Measurements from ENCODE around the gene DKK3. TPM values are rescaled to one million over a fixed set of nuclear protein-coding genes. Genes with fewer than 3 reads are reported as not detected.

DKK3 gene
- polyA plus RNA-seq, 1 donor from 2014 or later = 43.6 TPM

- no peaks in the 10 kb centered on the region for H3K79me2 ChIP-seq (replicated peaks; ENCODE audit: insufficient read depth, low read length)
- H3F3A ChIP-seq (ENCODE audit: insufficient read depth, low read length, poor library complexity, severe bottlenecking) = no peaks in the 10 kb centered on the region
- H3K27ac ChIP-seq (ENCODE audit: low read length) = no peak overlapping the region
- no peaks in the 10 kb centered on the region for H3K27me3 ChIP-seq (ENCODE audit: insufficient read depth, low read depth, low read length)
- H3K4me3 ChIP-seq (ENCODE audit: low read length) = no peak overlapping the region
- no peaks in the 10 kb centered on the region for H3K9me3 ChIP-seq (ENCODE audit: low read length)
- H4K20me1 ChIP-seq (ENCODE audit: insufficient read depth) = no peaks in the 10 kb centered on the region
- no peak overlapping the region for H2AFZ ChIP-seq (ENCODE audit: low read depth, low read length)
- no peak overlapping the region for H3K9ac ChIP-seq (ENCODE audit: low read length)
- TF ChIP-seq CTCF (IDR thresholded peaks at IDR 0.05; ENCODE audit: poor library complexity, severe bottlenecking) (no peak), RAD21 (conservative IDR thresholded peaks at IDR 0.05) (no peak), EZH2 (IDR thresholded peaks at IDR 0.05; ENCODE audit: borderline replicate concordance, insufficient read depth, low read length, poor library complexity, severe bottlenecking) (no peak), POLR2AphosphoS5 (IDR thresholded peaks at IDR 0.05) (no peak)
- TF ChIP-seq, protein P1, sequence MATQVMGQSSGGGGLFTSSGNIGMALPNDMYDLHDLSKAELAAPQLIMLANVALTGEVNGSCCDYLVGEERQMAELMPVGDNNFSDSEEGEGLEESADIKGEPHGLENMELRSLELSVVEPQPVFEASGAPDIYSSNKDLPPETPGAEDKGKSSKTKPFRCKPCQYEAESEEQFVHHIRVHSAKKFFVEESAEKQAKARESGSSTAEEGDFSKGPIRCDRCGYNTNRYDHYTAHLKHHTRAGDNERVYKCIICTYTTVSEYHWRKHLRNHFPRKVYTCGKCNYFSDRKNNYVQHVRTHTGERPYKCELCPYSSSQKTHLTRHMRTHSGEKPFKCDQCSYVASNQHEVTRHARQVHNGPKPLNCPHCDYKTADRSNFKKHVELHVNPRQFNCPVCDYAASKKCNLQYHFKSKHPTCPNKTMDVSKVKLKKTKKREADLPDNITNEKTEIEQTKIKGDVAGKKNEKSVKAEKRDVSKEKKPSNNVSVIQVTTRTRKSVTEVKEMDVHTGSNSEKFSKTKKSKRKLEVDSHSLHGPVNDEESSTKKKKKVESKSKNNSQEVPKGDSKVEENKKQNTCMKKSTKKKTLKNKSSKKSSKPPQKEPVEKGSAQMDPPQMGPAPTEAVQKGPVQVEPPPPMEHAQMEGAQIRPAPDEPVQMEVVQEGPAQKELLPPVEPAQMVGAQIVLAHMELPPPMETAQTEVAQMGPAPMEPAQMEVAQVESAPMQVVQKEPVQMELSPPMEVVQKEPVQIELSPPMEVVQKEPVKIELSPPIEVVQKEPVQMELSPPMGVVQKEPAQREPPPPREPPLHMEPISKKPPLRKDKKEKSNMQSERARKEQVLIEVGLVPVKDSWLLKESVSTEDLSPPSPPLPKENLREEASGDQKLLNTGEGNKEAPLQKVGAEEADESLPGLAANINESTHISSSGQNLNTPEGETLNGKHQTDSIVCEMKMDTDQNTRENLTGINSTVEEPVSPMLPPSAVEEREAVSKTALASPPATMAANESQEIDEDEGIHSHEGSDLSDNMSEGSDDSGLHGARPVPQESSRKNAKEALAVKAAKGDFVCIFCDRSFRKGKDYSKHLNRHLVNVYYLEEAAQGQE (IDR thresholded peaks at IDR 0.05; ENCODE audit: borderline replicate concordance) = no peak
- no peak overlapping the region for H3K4me2 ChIP-seq (ENCODE audit: low read length)
- H3K36me3 ChIP-seq (ENCODE audit: insufficient read depth, low read length) = no peaks in the 10 kb centered on the region
- no peaks in the 10 kb centered on the region for H3K9me2 ChIP-seq (ENCODE audit: insufficient read depth, low read length)
Observed at GRCh38 chr11:11915625-11916024, 92.8 kb downstream of the DKK3 start.

DNA sequence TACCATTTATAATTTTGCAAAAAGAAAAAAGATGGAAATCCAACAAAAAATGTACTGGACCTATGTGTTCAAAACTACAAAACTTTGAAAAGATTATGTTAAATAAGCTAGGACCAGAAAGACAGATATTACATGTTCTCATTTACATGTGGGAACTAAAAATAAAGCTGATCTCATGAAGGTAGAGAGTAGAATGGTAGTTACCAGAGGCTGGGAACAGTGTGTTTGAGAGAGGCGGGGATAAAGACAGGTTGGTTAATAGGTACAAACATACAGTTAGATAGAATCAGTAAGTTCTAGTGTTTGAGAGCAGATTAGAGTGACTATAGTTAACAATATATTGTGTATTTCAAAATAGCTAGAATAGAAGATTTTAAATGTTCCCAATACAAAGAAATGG, 95.0 kb downstream of the DKK3 start:
- no peak overlapping the region for H3K27ac ChIP-seq (ENCODE audit: low read length)
- TF ChIP-seq TAF1 (IDR thresholded peaks at IDR 0.05; ENCODE audit: low read depth) (no peak), EP300 (conservative IDR thresholded peaks at IDR 0.05; ENCODE audit: poor library complexity, severe bottlenecking) (no peak), POLR2AphosphoS5 (IDR thresholded peaks at IDR 0.05) (no peak), MXI1 (conservative IDR thresholded peaks at IDR 0.05; ENCODE audit: poor library complexity, severe bottlenecking) (no peak), SMC3 (conservative IDR thresholded peaks at IDR 0.05; ENCODE audit: poor library complexity) (no peak), EZH2 (IDR thresholded peaks at IDR 0.05; ENCODE audit: borderline replicate concordance, insufficient read depth, low read length, poor library complexity, severe bottlenecking) (no peak), RAD21 (conservative IDR thresholded peaks at IDR 0.05) (no peak), CTCF (IDR thresholded peaks at IDR 0.05; ENCODE audit: poor library complexity, severe bottlenecking) (no peak)
- TF ChIP-seq, protein P1 (IDR thresholded peaks at IDR 0.05; ENCODE audit: borderline replicate concordance) = no peak
- H3K36me3 ChIP-seq (ENCODE audit: insufficient read depth, low read length) = no peaks in the 10 kb centered on the region
- no peaks in the 10 kb centered on the region for H3K9me3 ChIP-seq (ENCODE audit: low read length)
- no peak overlapping the region for H2AFZ ChIP-seq (ENCODE audit: low read depth, low read length)
- H3K9ac ChIP-seq (ENCODE audit: low read length) = no peak overlapping the region
- H4K20me1 ChIP-seq (ENCODE audit: insufficient read depth) = no peaks in the 10 kb centered on the region
- no peaks in the 10 kb centered on the region for H3K27me3 ChIP-seq (ENCODE audit: insufficient read depth, low read depth, low read length)
- H3F3A ChIP-seq (ENCODE audit: insufficient read depth, low read length, poor library complexity, severe bottlenecking) = no peaks in the 10 kb centered on the region
- H3K4me3 ChIP-seq (ENCODE audit: low read length) = no peak overlapping the region
- H3K4me2 ChIP-seq (ENCODE audit: low read length) = no peak overlapping the region
- no peaks in the 10 kb centered on the region for H3K9me2 ChIP-seq (ENCODE audit: insufficient read depth, low read length)
- no peaks in the 10 kb centered on the region for H3K79me2 ChIP-seq (replicated peaks; ENCODE audit: insufficient read depth, low read length)

All from neural cell (in vitro differentiated cells).